GM12892 (cell line): ENCODE results near the gene UTRN.

ENCODE experiments used
- POLR2A ChIP-seq: IDR thresholded peaks from 2 replicates; pipeline ENCODE4 v1.6.1; 2011; ENCODE audit warnings: low read depth, low read length, control low read depth
- POLR2AphosphoS5 ChIP-seq: IDR thresholded peaks from 2 replicates; pipeline ENCODE4 v1.6.1; 2011; ENCODE audit warnings: low read depth, low read length, control low read depth

DNA sequence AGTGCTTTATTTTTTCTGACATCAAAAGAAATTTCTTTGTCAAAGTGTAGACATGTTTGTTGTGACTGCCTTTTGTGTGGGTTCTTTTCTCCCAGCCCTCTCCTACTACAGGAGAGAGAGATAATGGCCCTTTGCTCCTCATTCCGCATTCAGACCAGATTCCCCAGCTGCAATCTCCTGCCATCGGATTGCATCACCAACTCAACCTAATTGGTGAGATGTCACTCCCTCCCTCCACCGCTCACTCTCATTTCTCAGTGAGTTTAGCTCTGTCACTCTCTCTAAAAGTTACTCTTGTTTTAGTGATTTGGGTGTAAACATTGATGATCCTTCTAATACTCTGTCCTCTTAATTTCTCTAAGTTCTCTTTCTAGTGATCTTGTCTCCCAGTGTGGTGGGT, 22.7 kb downstream of the UTRN start:
- no peak for TF ChIP-seq POLR2A
- no peak for TF ChIP-seq POLR2AphosphoS5
